Ishikawa (cell line): ENCODE measurements around the gene DNAJC21.

Experiments used
- CEBPB ChIP-seq: IDR thresholded peaks from 2 replicates; pipeline ENCODE4 v1.6.1; 2012
- EGR1 ChIP-seq: IDR thresholded peaks from 2 replicates; pipeline ENCODE4 v1.6.1; 2012
- EP300 ChIP-seq: IDR thresholded peaks from 2 replicates; pipeline ENCODE4 v1.6.1; 2012; ENCODE audit warnings: borderline replicate concordance
- NFIC ChIP-seq: IDR thresholded peaks from 2 replicates; pipeline ENCODE4 v1.6.1; 2012
- RAD21 ChIP-seq: IDR thresholded peaks from 2 replicates; pipeline ENCODE4 v1.6.1; 2012; ENCODE audit warnings: low read depth
- REST ChIP-seq: IDR thresholded peaks from 2 replicates; pipeline ENCODE4 v1.6.1; 2012; ENCODE audit warnings: low read depth, mild to moderate bottlenecking
- TAF1 ChIP-seq: IDR thresholded peaks from 2 replicates; pipeline ENCODE4 v1.6.1; 2012; ENCODE audit warnings: low read depth, mild to moderate bottlenecking
- ZBTB7A ChIP-seq: IDR thresholded peaks from 2 replicates; pipeline ENCODE4 v1.6.1; 2012; ENCODE audit warnings: low read depth
- TF ChIP-seq, protein P1 (sequence below): IDR thresholded peaks from 2 replicates; pipeline ENCODE4 v1.6.1; 2012

DNA sequence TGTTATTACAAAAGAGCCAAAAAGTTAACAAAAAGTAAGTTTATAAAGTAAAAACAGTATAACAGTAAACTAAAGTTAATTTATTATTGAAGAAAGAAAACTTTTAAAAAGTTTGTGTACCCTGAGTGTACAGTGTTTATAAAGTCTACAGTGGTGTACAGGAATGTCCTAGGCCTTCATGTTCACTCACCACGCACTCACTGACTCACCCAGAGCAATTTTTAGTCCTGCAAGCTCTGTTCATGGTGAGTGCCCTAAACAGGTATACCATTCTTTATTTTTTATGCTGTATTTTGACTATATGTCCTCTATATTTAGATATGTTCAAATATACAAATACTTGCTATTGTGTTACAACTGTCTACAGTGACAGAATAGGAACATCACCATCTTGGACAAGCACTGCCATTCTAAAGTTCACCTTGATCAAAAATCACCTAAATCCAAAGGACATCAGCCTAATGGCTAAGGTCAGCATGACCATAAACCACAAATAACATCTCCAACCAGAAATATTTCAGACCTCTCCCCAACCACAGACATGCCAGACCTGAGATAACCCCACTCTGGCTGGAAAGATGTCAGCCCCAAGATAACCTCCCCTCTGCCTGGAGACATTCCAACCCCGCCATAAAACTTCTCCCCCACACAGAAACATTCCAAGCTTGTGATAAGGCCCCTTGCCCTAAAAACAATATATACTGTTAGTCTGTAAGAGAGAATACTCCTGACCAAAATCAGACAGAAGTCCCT is 62.3 kb downstream of the DNAJC21 start:
- TF ChIP-seq CEBPB (no peak), EP300 (no peak), NFIC (no peak), ZBTB7A (no peak), REST (no peak), EGR1 (no peak), RAD21 (no peak), TAF1 (no peak)
- TF ChIP-seq, protein P1, sequence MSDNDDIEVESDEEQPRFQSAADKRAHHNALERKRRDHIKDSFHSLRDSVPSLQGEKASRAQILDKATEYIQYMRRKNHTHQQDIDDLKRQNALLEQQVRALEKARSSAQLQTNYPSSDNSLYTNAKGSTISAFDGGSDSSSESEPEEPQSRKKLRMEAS = no peak
